Endothelial cell (in vitro differentiated cells): ENCODE data around the gene FUT8. TPM values are rescaled to one million over a fixed set of nuclear protein-coding genes. Genes with fewer than 3 reads are reported as not detected.
"Not testable (repeated sequence)": the region's sequence is repeated elsewhere in the genome, so short reads cannot be mapped to it uniquely, and the experiment has no call there.

Source experiments
- DNase-seq: peaks from one replicate; pipeline ENCODE4 v3.0.0; 2021; ENCODE audit warnings: low spot score
- H3K27ac Mint-ChIP-seq: one replicate; pipeline ENCODE4 v1.8.0; 2021; ENCODE audit warnings: mixed read lengths, inconsistent platforms; ENCODE audit not compliant: unreplicated experiment
- H3K27me3 Mint-ChIP-seq: one replicate; pipeline ENCODE4 v1.8.0; 2021; ENCODE audit warnings: mild to moderate bottlenecking, moderate library complexity, mixed read lengths, inconsistent platforms; ENCODE audit not compliant: unreplicated experiment
- H3K36me3 Mint-ChIP-seq: one replicate; pipeline ENCODE4 v1.8.0; 2021; ENCODE audit warnings: mild to moderate bottlenecking, low read depth, mixed read lengths, inconsistent platforms; ENCODE audit not compliant: unreplicated experiment
- H3K4me1 Mint-ChIP-seq: one replicate; pipeline ENCODE4 v1.8.0; 2021; ENCODE audit warnings: mild to moderate bottlenecking, mixed read lengths, inconsistent platforms; ENCODE audit not compliant: unreplicated experiment
- H3K4me3 Mint-ChIP-seq: one replicate; pipeline ENCODE4 v1.8.0; 2021; ENCODE audit warnings: mild to moderate bottlenecking, mixed read lengths, inconsistent platforms; ENCODE audit not compliant: unreplicated experiment
- H3K9me3 Mint-ChIP-seq: one replicate; pipeline ENCODE4 v1.8.0; 2021; ENCODE audit warnings: mixed read lengths, inconsistent platforms; ENCODE audit not compliant: unreplicated experiment
- CTCF ChIP-seq: fragments of 200-600 bp; sonication (generic); IDR thresholded peaks from one replicate; pipeline ENCODE4 v1.5.0; 2021; ENCODE audit warnings: antibody characterized with exemption; ENCODE audit not compliant: unreplicated experiment
- total RNA-seq: library from RNA; stranded (reverse); fragmentation: NEBNext Ultra II Directional; extraction: Animal tissue kit (Norgen Biotek cat#: 25700); gene quantifications from one replicate; pipeline ENCODE4 v1.2.1, GENCODE V29; 2021; ENCODE audit not compliant: unreplicated experiment

FUT8 gene
- total RNA-seq, 1 donor from 2014 or later: 65.4 TPM

- no peak for DNase-seq
- H3K4me1 Mint-ChIP-seq: peaks cover 6% of the 10 kb centered on the region
- no peak overlapping the region for H3K27ac Mint-ChIP-seq
- H3K27me3 Mint-ChIP-seq: no peaks in the 10 kb centered on the region
- H3K36me3 Mint-ChIP-seq: no peaks in the 10 kb centered on the region
- H3K9me3 Mint-ChIP-seq: no peaks in the 10 kb centered on the region
- H3K4me3 Mint-ChIP-seq: no peak overlapping the region
- TF ChIP-seq CTCF: no peak
Measured at GRCh38 chr14:65422088-65422834, 9.7 kb downstream of the FUT8 start.

GRCh38 chr14:65423982-65424381 is 11.5 kb downstream of the FUT8 start:
- no peak for DNase-seq
- Mint-ChIP-seq H3K27me3 (no peaks in the 10 kb centered on the region), H3K4me3 (no peak overlapping the region), H3K9me3 (no peaks in the 10 kb centered on the region), H3K4me1 (peaks cover 6% of the 10 kb centered on the region), H3K27ac (no peak overlapping the region), H3K36me3 (no peaks in the 10 kb centered on the region)
- TF ChIP-seq CTCF: no peak

GRCh38 chr14:65424531-65424930 is 12.0 kb downstream of the FUT8 start:
- Mint-ChIP-seq H3K4me1 (peaks cover 6% of the 10 kb centered on the region), H3K4me3 (no peak overlapping the region), H3K36me3 (no peaks in the 10 kb centered on the region), H3K9me3 (no peaks in the 10 kb centered on the region), H3K27ac (no peak overlapping the region), H3K27me3 (no peaks in the 10 kb centered on the region)
- DNase-seq: no peak
- no peak for TF ChIP-seq CTCF

DNA sequence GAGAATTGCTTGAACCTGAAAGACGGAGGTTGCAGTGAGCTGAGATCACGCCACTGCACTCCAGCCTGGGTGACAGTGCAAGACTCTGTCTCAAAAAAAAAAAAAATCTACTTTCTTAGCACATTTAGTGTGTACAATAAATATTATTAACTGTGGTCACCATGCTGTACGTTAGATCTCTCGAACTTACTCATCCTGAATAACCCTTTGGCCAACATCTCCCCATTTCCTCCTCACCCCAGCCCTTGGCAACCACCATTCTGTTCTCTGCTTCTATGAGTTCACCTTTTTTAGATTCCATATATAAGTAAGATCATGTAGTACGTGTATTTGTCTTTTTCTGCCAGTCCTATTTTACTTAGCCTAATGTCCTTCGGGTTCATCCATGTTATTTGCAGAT is 13.4 kb downstream of the FUT8 start:
- TF ChIP-seq CTCF: no peak
- DNase-seq: no peak
- no peak overlapping the region for H3K4me3 Mint-ChIP-seq
- no peak overlapping the region for H3K27ac Mint-ChIP-seq
- no peaks in the 10 kb centered on the region for H3K27me3 Mint-ChIP-seq
- no peaks in the 10 kb centered on the region for H3K9me3 Mint-ChIP-seq
- no peaks in the 10 kb centered on the region for H3K36me3 Mint-ChIP-seq
- H3K4me1 Mint-ChIP-seq: peaks cover 6% of the 10 kb centered on the region

GRCh38 chr14:65426902-65427301 is 14.4 kb downstream of the FUT8 start:
- H3K9me3 Mint-ChIP-seq, H3K27ac Mint-ChIP-seq, H3K4me3 Mint-ChIP-seq: not testable (repeated sequence)

More at GRCh38 chr14:65426902-65427301, 14.4 kb downstream of the FUT8 start:
- H3K27me3 Mint-ChIP-seq, H3K4me1 Mint-ChIP-seq, H3K36me3 Mint-ChIP-seq, DNase-seq: not testable (repeated sequence)
